PC-3 (cell line): ENCODE results near the gene CRB2.

ENCODE experiments used
- CTCF ChIP-seq: fragments of 300-600 bp; sonication (generic); conservative IDR thresholded peaks from 2 replicates; pipeline ENCODE4 v1.5.1; 2017; ENCODE audit warnings: antibody characterized with exemption, low read depth, mild to moderate bottlenecking, low read length
- EZH2 ChIP-seq: fragments of 300-600 bp; sonication (generic); IDR thresholded peaks from one replicate; pipeline ENCODE4 v1.6.1; 2017; ENCODE audit warnings: antibody characterized with exemption, mild to moderate bottlenecking, low read length; ENCODE audit not compliant: unreplicated experiment
- EZH2phosphoT487 ChIP-seq: fragments of 300-600 bp; sonication (generic); IDR thresholded peaks from 2 replicates; pipeline ENCODE4 v1.6.1; 2018; ENCODE audit warnings: mild to moderate bottlenecking, antibody characterized with exemption, low read length, borderline replicate concordance

- TF ChIP-seq CTCF (no peak), EZH2phosphoT487 (no peak), EZH2 (no peak)
These were observed 26.6 kb upstream of the CRB2 start for GRCh38 chr9:123329329-123329955.
